GM12872 (cell line): ENCODE results near the gene CABLES2.

Source experiments
- CTCF ChIP-seq: IDR thresholded peaks from 3 replicates; pipeline ENCODE4 v1.5.1; 2011; ENCODE audit warnings: low read depth, mild to moderate bottlenecking, low read length, moderate library complexity; ENCODE audit not compliant: insufficient read depth

Gene CABLES2

DNA sequence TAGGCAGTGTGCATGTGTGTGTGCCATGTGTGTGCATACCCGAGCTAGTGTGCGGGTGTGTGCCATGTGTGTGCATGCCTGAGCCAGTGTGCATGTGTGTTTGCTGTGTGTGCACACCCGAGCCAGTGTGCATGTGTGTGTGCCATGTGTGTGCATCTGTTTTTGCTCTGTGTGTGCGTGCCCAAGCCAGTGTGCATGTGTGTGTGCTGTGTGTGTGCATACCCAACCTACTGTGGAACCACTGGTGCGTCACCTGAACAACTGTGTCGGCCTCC lies 14.6 kb upstream of the CABLES2 start:
- no peak for TF ChIP-seq CTCF

GRCh38 chr20:62420846-62421715 lies 14.0 kb upstream of the CABLES2 start:
- no peak for TF ChIP-seq CTCF

DNA sequence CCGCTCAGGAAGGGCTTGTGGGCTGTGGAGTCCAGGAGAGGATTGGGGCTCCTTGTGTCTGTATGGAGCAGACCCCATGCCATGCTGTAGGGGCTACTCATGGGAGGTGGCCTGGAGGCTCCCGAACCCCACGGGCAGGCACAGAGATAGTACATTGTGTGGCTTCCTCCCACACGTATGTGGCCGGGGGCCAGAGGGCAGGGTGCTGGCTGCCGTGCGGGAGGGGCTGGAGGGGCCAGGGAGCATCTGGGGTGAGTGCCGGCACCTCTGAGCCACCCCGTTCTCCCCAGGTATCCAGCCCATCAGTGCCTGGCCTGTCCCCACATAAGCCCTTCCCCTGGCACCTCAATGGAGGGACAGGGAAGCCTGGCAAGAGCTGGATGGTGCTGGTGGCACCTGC lies 12.7 kb upstream of the CABLES2 start:
- no peak for TF ChIP-seq CTCF

DNA sequence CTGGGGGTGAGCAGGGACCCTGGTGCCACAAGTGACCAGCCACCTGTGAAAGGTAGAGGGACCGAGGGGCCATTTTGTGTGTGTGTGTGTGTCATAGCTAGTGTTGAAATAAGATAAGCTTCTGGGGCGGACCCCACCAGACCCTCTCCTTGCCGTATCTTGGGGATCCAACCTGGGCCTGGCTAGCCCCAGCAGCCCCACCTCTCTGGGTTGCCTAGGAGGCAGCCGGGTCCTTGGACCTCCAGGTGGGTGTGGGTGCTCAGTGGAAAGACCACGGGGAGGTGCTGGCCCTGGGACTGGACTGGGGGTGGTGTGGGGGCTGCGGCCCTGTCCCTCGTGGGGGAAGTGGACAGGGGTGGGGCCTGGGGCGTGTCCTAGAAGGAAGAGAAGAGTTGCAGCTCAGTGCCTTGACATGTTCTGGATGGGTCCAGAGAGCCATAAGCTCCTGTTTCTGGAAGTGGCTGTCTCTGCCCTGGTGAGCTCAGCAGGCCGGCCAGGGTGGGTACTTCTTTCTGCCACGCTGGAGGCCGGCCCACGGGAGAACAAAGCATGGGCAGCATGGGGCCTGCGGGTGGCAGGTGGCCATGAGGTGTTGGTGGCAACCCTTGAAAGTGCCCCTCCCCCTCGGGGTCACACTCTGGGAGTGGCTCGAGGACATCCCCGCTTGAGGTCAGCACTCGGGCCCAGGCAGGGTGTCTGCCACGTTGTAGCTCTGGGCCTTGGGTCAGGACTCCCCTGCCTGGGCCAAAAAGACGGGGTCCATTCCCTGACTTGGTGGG lies 11.8 kb upstream of the CABLES2 start:
- TF ChIP-seq CTCF: no peak

GRCh38 chr20:62417981-62418708 lies 11.1 kb upstream of the CABLES2 start:
- TF ChIP-seq CTCF: no peak

- TF ChIP-seq CTCF: no peak
These were observed 9.9 kb upstream of the CABLES2 start for GRCh38 chr20:62416651-62417637.
